ENCODE results near the gene CNN2.

Gene CNN2

GRCh38 chr19:1072371-1073015, 46.1 kb downstream of the CNN2 start:
- no peak for DNase-seq (ENCODE audit: low read depth)
- no peak for TF ChIP-seq CTCF (conservative IDR thresholded peaks at IDR 0.05; ENCODE audit: low read depth, low read length)
- no peak overlapping the region for H3K4me3 ChIP-seq (ENCODE audit: low read length)

- H3K4me3 ChIP-seq (ENCODE audit: low read length) = no peak overlapping the region
- no peak for TF ChIP-seq CTCF (conservative IDR thresholded peaks at IDR 0.05; ENCODE audit: low read depth, low read length)
- DNase-seq (ENCODE audit: low read depth) = no peak
Measured at GRCh38 chr19:1073063-1073955, 46.9 kb downstream of the CNN2 start.

- no peak overlapping the region for H3K4me3 ChIP-seq (ENCODE audit: low read length)
- no peak for TF ChIP-seq CTCF (conservative IDR thresholded peaks at IDR 0.05; ENCODE audit: low read depth, low read length)
- DNase-seq (ENCODE audit: low read depth) = no peak
Measured at GRCh38 chr19:1073956-1074517, 47.6 kb downstream of the CNN2 start.

- DNase-seq (ENCODE audit: low read depth) = no peak
- no peak overlapping the region for H3K4me3 ChIP-seq (ENCODE audit: low read length)
- no peak for TF ChIP-seq CTCF (conservative IDR thresholded peaks at IDR 0.05; ENCODE audit: low read depth, low read length)
Measured at GRCh38 chr19:1074544-1075283, 48.3 kb downstream of the CNN2 start.

- no peak overlapping the region for H3K4me3 ChIP-seq (ENCODE audit: low read length)
- no peak for DNase-seq (ENCODE audit: low read depth)
- TF ChIP-seq CTCF (conservative IDR thresholded peaks at IDR 0.05; ENCODE audit: low read depth, low read length) = no peak
Measured at GRCh38 chr19:1076046-1076386, 49.6 kb downstream of the CNN2 start.

GRCh38 chr19:1076951-1077350, 50.5 kb downstream of the CNN2 start:
- TF ChIP-seq CTCF (conservative IDR thresholded peaks at IDR 0.05; ENCODE audit: low read depth, low read length) = no peak
- H3K4me3 ChIP-seq (ENCODE audit: low read length) = no peak overlapping the region
- no peak for DNase-seq (ENCODE audit: low read depth)

All from retinal pigment epithelial cell (primary cell).